Measurements from ENCODE around the gene ANKMY1.

Gene ANKMY1

GRCh38 chr2:240596080-240596460 lies 38.3 kb upstream of the ANKMY1 start:
- Histone ChIP-seq H3F3A (ENCODE audit: insufficient read depth) (no peaks in the 10 kb centered on the region), H3K4me3 (ENCODE audit: insufficient read depth, low read length, poor library complexity, severe bottlenecking) (no peak overlapping the region), H2AFZ (ENCODE audit: low read depth, low read length, severe bottlenecking) (no peak overlapping the region), H3K27me3 (ENCODE audit: low read length) (no peaks in the 10 kb centered on the region), H3K79me2 (ENCODE audit: insufficient read depth, low read length) (peaks cover 8% of the 10 kb centered on the region; the same call in 1 of the 2 replicates), H3K9ac (ENCODE audit: low read length) (no peak overlapping the region), H3K9me3 (ENCODE audit: insufficient read depth, low read length) (no peaks in the 10 kb centered on the region), H3K4me2 (ENCODE audit: low read depth, low read length, poor library complexity, severe bottlenecking) (no peak overlapping the region), H4K20me1 (ENCODE audit: low read depth, low read length) (no peaks in the 10 kb centered on the region; the same call in 1 of the 2 replicates), H3K27ac (ENCODE audit: low read depth, low read length) (no peak overlapping the region), H3K36me3 (ENCODE audit: low read length) (no peaks in the 10 kb centered on the region), H3K9me2 (replicated peaks; ENCODE audit: insufficient read depth, low read length) (no peaks in the 10 kb centered on the region)
- TF ChIP-seq EZH2phosphoT487 (conservative IDR thresholded peaks at IDR 0.05; ENCODE audit: low read length), result no peak
- TF ChIP-seq, protein P1, sequence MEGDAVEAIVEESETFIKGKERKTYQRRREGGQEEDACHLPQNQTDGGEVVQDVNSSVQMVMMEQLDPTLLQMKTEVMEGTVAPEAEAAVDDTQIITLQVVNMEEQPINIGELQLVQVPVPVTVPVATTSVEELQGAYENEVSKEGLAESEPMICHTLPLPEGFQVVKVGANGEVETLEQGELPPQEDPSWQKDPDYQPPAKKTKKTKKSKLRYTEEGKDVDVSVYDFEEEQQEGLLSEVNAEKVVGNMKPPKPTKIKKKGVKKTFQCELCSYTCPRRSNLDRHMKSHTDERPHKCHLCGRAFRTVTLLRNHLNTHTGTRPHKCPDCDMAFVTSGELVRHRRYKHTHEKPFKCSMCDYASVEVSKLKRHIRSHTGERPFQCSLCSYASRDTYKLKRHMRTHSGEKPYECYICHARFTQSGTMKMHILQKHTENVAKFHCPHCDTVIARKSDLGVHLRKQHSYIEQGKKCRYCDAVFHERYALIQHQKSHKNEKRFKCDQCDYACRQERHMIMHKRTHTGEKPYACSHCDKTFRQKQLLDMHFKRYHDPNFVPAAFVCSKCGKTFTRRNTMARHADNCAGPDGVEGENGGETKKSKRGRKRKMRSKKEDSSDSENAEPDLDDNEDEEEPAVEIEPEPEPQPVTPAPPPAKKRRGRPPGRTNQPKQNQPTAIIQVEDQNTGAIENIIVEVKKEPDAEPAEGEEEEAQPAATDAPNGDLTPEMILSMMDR (IDR thresholded peaks at IDR 0.05; ENCODE audit: insufficient read depth, low read length, poor library complexity, severe bottlenecking), result no peak

DNA sequence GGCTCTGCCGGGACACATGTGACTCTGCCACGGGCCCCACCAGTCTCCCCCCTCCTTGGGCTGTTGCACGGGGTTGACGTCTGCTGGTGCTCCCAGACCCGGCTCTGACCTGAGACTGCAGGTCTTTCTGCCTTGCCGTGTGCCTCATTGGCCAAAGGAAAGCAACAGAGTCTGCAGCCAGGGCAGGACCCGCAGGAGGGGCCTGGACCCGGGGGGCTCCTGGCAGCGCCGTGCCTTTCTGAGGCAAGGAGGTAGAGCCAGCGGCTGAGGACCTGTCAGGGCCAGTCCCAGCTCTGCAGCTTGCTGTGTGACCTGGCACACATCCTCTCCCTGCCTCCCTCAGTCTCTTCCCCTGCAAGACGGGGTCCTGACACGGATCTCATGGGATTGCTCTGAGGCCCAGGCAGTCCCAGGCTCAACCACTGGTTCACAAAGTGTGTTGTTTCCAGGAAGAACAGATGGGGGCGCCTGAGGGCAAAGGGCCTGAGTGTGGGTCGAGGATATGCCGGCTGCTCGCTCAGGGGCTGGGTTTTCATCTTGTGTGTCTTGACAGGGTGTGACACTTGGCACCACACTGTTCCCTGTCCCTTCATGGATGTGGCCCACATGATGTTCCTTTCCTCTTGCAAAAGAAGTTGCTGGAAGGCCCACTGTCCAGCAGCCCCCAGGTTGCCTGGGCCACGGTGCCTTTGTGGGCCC lies 37.7 kb upstream of the ANKMY1 start:
- Histone ChIP-seq H3K79me2 (ENCODE audit: insufficient read depth, low read length) (peaks cover 9% of the 10 kb centered on the region; the same call in 1 of the 2 replicates), H3K27ac (ENCODE audit: low read depth, low read length) (no peak overlapping the region), H3K4me3 (ENCODE audit: insufficient read depth, low read length, poor library complexity, severe bottlenecking) (no peak overlapping the region), H4K20me1 (ENCODE audit: low read depth, low read length) (no peaks in the 10 kb centered on the region; the same call in 1 of the 2 replicates), H3F3A (ENCODE audit: insufficient read depth) (no peaks in the 10 kb centered on the region), H3K9me3 (ENCODE audit: insufficient read depth, low read length) (no peaks in the 10 kb centered on the region), H3K9me2 (replicated peaks; ENCODE audit: insufficient read depth, low read length) (no peaks in the 10 kb centered on the region), H3K4me2 (ENCODE audit: low read depth, low read length, poor library complexity, severe bottlenecking) (no peak overlapping the region), H3K27me3 (ENCODE audit: low read length) (no peaks in the 10 kb centered on the region), H3K36me3 (ENCODE audit: low read length) (no peaks in the 10 kb centered on the region), H3K9ac (ENCODE audit: low read length) (no peak overlapping the region), H2AFZ (ENCODE audit: low read depth, low read length, severe bottlenecking) (no peak overlapping the region)
- TF ChIP-seq EZH2phosphoT487 (conservative IDR thresholded peaks at IDR 0.05; ENCODE audit: low read length), result no peak
- TF ChIP-seq, protein P1 (IDR thresholded peaks at IDR 0.05; ENCODE audit: insufficient read depth, low read length, poor library complexity, severe bottlenecking), result no peak

DNA sequence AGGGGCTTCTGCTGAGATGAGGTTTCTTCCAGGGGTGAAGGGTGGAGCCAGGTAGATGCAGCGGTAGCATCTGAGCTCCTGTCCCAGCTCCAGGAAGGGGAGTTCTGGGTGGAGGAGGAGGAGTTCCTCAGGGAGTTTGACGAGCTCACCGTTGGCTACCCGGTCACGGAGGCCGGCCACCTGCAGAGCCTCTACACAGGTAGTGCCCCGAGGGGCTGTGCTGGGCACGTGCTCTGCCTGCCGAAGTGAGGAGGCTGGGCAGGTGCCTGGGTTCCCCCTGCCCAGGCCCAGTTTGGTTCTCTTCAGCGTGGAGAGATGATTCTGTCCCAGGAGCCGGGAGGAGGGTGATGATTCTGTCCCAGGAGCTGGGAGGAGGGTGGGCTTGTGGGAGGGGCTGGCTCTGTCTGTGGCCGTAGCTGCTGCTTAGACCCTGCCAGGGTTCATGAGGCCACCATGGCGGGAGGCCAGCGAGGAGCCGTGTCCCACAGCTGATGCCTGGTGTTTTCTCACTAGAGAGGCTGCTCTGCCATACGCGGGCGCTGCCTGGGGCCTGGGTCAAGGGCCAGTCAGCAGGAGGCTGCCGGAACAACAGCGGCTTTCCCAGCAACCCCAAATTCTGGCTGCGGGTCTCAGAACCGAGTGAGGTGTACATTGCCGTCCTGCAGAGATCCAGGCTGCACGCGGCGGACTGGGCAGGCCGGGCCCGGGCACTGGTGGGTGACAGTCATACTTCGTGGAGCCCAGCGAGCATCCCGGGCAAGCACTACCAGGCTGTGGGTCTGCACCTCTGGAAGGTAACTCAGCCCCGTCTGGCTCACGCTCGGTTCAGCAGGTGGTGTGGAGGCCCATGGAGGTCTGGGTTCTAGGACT lies 37.0 kb upstream of the ANKMY1 start:
- H3K9me3 ChIP-seq (ENCODE audit: insufficient read depth, low read length), result no peaks in the 10 kb centered on the region
- H3K79me2 ChIP-seq (ENCODE audit: insufficient read depth, low read length), result peaks cover 12% of the 10 kb centered on the region; the same call in 1 of the 2 replicates
- no peak overlapping the region for H3K4me2 ChIP-seq (ENCODE audit: low read depth, low read length, poor library complexity, severe bottlenecking)
- H2AFZ ChIP-seq (ENCODE audit: low read depth, low read length, severe bottlenecking), result no peak overlapping the region
- H3K36me3 ChIP-seq (ENCODE audit: low read length), result no peaks in the 10 kb centered on the region
- no peaks in the 10 kb centered on the region; the same call in 1 of the 2 replicates for H4K20me1 ChIP-seq (ENCODE audit: low read depth, low read length)
- no peaks in the 10 kb centered on the region for H3F3A ChIP-seq (ENCODE audit: insufficient read depth)
- no peak overlapping the region for H3K27ac ChIP-seq (ENCODE audit: low read depth, low read length)
- H3K9me2 ChIP-seq (replicated peaks; ENCODE audit: insufficient read depth, low read length), result no peaks in the 10 kb centered on the region
- H3K27me3 ChIP-seq (ENCODE audit: low read length), result no peaks in the 10 kb centered on the region
- H3K9ac ChIP-seq (ENCODE audit: low read length), result no peak overlapping the region
- H3K4me3 ChIP-seq (ENCODE audit: insufficient read depth, low read length, poor library complexity, severe bottlenecking), result no peak overlapping the region
- TF ChIP-seq, protein P1 (IDR thresholded peaks at IDR 0.05; ENCODE audit: insufficient read depth, low read length, poor library complexity, severe bottlenecking), result no peak
- no peak for TF ChIP-seq EZH2phosphoT487 (conservative IDR thresholded peaks at IDR 0.05; ENCODE audit: low read length)

All from SU-DHL-6 (cell line).